Loucy (cell line): ENCODE data around the gene TUBA4B.

Source experiments
- H2AFZ ChIP-seq: fragments of 200-600 bp; sonication (generic); 2 replicates; pipeline ENCODE4 v1.6.0; 2016; ENCODE audit warnings: antibody characterized with exemption, mild to moderate bottlenecking, low read length, moderate library complexity
- H3F3A ChIP-seq: fragments of 200-600 bp; 2 replicates; pipeline ENCODE4 v1.6.0; 2016; ENCODE audit warnings: antibody characterized with exemption, low read depth, mild to moderate bottlenecking
- H3K27me3 ChIP-seq: fragments of 200-600 bp; sonication (generic); 2 replicates; pipeline ENCODE4 v1.6.1; 2014; ENCODE audit warnings: low read length, mild to moderate bottlenecking; ENCODE audit not compliant: insufficient read depth, poor library complexity, severe bottlenecking
- H3K36me3 ChIP-seq: fragments of 200-600 bp; sonication (generic); 2 replicates; pipeline ENCODE4 v1.6.1; 2016; ENCODE audit warnings: low read length; ENCODE audit not compliant: insufficient read depth
- H3K4me1 ChIP-seq: fragments of 200-600 bp; sonication (generic); 2 replicates; pipeline ENCODE4 v1.5.1; 2014; ENCODE audit warnings: low read length, mild to moderate bottlenecking; ENCODE audit not compliant: insufficient read depth, poor library complexity, severe bottlenecking
- H3K4me2 ChIP-seq: fragments of 200-600 bp; sonication (generic); 2 replicates; pipeline ENCODE4 v1.6.0; 2014; ENCODE audit warnings: antibody characterized with exemption, low read length, low read depth, mild to moderate bottlenecking; ENCODE audit not compliant: poor library complexity, severe bottlenecking
- H3K4me3 ChIP-seq: fragments of 200-600 bp; sonication (generic); 2 replicates; pipeline ENCODE4 v1.5.1; 2014; ENCODE audit warnings: low read length, mild to moderate bottlenecking, mixed read lengths; ENCODE audit not compliant: poor library complexity, severe bottlenecking
- H3K79me2 ChIP-seq: fragments of 200-600 bp; sonication (generic); 2 replicates; pipeline ENCODE4 v1.6.1; 2014; ENCODE audit warnings: low read length; ENCODE audit not compliant: insufficient read depth
- H3K9ac ChIP-seq: fragments of 200-600 bp; sonication (generic); 2 replicates; pipeline ENCODE4 v1.6.0; 2014; ENCODE audit warnings: mild to moderate bottlenecking, low read depth, low read length, moderate library complexity; ENCODE audit not compliant: poor library complexity, severe bottlenecking
- H3K9me2 ChIP-seq: fragments of 200-600 bp; sonication (generic); replicated peaks from 2 replicates; pipeline ENCODE4 v1.6.1; 2016; ENCODE audit warnings: low read depth, low read length, mixed read lengths
- H3K9me3 ChIP-seq: fragments of 200-600 bp; sonication (generic); 2 replicates; pipeline ENCODE4 v1.6.1; 2014; ENCODE audit warnings: mild to moderate bottlenecking, antibody characterized with exemption, low read length, low read depth; ENCODE audit not compliant: insufficient read depth
- H4K20me1 ChIP-seq: fragments of 200-600 bp; sonication (generic); 2 replicates; pipeline ENCODE4 v1.6.0; 2014; ENCODE audit warnings: antibody characterized with exemption, low read length, mild to moderate bottlenecking; ENCODE audit not compliant: insufficient read depth, poor library complexity, severe bottlenecking
- EZH2phosphoT487 ChIP-seq: fragments of 200-600 bp; IDR thresholded peaks from 2 replicates; pipeline ENCODE4 v1.6.1; 2018; ENCODE audit warnings: antibody characterized with exemption, mild to moderate bottlenecking, moderate library complexity, borderline replicate concordance
- TF ChIP-seq, protein P1 (sequence below): fragments of 200-600 bp; sonication (generic); conservative IDR thresholded peaks from 2 replicates; pipeline ENCODE4 v1.5.1; 2014; ENCODE audit warnings: mild to moderate bottlenecking, antibody characterized with exemption, low read length

The TUBA4B gene

DNA sequence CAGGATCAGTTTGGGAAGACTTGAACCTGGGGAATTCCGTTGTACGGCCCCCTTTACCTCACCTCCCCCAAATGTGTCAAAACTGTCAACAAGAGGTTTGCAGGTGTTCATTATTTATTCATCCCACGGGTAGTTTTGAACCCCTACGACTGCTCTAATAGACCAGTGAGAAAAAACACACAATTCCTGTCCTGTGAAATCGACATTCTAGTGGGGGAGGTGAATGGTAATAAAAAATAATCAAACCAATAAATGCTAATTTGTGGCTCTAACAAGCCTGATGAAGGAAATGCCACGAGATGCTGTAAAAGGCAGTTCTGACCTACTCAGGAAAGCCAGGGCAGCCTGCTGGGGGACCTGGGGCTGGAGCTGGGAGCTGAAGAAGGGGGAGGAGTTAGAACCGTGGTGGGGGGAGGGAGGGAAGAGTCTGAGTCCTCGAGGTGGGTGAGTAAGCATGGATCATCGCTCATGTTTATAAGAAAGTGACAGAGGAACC, 25.7 kb downstream of the TUBA4B start:
- Histone ChIP-seq H2AFZ (peak overlapping the region; percentile 90), H3K27me3 (no peaks in the 10 kb centered on the region), H3K4me1 (peaks cover 23% of the 10 kb centered on the region), H3K4me2 (peak overlapping the region; percentile 78), H3K9me3 (no peaks in the 10 kb centered on the region), H3K9me2 (no peaks in the 10 kb centered on the region), H4K20me1 (peaks cover 6% of the 10 kb centered on the region), H3K9ac (peak overlapping the region; percentile 76), H3K36me3 (no peaks in the 10 kb centered on the region), H3K79me2 (peaks cover 6% of the 10 kb centered on the region; the same call in 1 of the 2 replicates), H3F3A (no peaks in the 10 kb centered on the region), H3K4me3 (peak overlapping the region; percentile 75)
- TF ChIP-seq, protein P1, sequence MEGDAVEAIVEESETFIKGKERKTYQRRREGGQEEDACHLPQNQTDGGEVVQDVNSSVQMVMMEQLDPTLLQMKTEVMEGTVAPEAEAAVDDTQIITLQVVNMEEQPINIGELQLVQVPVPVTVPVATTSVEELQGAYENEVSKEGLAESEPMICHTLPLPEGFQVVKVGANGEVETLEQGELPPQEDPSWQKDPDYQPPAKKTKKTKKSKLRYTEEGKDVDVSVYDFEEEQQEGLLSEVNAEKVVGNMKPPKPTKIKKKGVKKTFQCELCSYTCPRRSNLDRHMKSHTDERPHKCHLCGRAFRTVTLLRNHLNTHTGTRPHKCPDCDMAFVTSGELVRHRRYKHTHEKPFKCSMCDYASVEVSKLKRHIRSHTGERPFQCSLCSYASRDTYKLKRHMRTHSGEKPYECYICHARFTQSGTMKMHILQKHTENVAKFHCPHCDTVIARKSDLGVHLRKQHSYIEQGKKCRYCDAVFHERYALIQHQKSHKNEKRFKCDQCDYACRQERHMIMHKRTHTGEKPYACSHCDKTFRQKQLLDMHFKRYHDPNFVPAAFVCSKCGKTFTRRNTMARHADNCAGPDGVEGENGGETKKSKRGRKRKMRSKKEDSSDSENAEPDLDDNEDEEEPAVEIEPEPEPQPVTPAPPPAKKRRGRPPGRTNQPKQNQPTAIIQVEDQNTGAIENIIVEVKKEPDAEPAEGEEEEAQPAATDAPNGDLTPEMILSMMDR: no peak
- no peak for TF ChIP-seq EZH2phosphoT487

DNA sequence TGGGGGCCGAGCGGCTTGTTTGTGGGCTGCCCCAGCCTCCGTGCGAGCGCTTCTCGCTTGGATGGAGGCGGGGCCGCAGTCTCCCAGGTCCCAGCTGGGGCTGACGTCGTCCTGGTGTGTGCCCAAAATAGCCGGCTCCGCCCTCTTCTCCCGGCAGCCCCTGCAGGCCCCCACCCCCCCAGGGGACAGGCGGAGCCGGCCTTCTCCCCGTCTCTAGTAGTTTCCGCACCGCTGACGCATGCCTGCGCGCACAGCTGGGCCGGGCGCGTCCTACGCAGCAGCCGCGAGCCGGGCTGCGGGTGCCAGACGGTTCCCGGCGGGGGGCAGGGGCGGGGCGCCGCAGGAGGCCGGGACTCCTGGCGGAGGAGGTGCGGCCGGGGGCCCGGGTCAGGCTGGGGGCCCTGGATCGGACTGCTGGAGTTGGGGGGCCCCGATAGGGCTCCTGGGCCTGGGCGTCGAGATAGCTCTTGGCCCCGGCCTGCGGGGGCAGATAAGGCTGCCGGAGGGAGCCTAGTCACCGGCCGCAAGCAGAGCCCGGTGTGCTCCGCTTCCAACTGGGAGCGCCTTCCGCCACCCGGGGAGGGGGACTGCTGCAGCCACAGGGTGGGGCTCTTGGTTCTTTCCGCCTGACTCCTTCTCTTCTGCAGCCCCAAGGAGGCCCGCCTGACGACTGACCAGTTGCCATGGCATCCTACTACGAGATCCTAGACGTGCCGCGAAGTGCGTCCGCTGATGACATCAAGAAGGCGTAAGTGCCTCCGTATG, 26.3 kb downstream of the TUBA4B start, which contains the start of gene DNAJB2:
Gene DNAJB2 (plus strand): TSS at position 216 of the 765 bp plus-strand sequence. CDS start 468 bp downstream, at position 684.
- Histone ChIP-seq H3K9ac (peak within 1 kb of the TSS; percentile 76), H3K9me2 (no peaks in the 10 kb centered on the region), H3K4me3 (peak within 1 kb of the TSS; percentile 75), H3K36me3 (no peaks in the 10 kb centered on the region), H4K20me1 (peaks cover 6% of the 10 kb centered on the region), H3K4me1 (peaks cover 23% of the 10 kb centered on the region), H2AFZ (peak within 1 kb of the TSS; percentile 96), H3K9me3 (no peaks in the 10 kb centered on the region), H3K79me2 (peaks cover 6% of the 10 kb centered on the region; the same call in 1 of the 2 replicates), H3K4me2 (peak within 1 kb of the TSS; percentile 78), H3K27me3 (no peaks in the 10 kb centered on the region), H3F3A (no peaks in the 10 kb centered on the region)
- no peak for TF ChIP-seq EZH2phosphoT487
- TF ChIP-seq, protein P1: no peak

DNA sequence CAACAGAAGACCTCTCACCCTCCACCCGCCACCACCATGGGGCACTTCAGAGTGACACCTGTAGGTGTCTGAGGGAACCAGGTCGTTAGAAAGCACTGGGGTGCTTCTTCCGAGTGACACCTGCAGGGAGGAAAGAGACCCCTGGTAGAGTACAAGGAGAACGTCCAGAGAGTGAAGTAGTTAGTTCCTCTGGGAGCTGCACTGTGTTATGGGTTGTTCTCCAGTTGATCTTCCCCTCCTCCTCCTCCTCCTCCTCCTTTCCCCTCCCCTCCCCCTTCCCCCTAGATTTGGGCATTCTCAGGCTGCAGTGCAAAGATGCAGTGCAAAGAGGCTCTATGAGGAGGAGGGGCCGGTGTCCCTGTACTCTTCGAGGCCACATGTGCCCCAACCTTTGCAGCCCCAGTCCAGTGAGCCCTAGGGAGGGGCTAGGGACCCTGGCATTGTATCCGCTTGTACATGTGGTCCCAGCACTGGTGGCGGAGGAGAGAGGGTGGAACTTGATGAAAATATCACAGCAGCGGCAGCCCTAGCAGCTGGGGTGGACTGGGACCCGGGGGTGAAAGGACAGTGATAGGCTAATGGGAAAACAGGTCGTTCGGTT, 27.0 kb downstream of the TUBA4B start:
- peak overlapping the region; percentile 58; the same call in 1 of the 2 replicates for H2AFZ ChIP-seq
- no peaks in the 10 kb centered on the region; the same call in 1 of the 2 replicates for H3K36me3 ChIP-seq
- no peaks in the 10 kb centered on the region for H3K27me3 ChIP-seq
- peak overlapping the region; percentile 75 for H3K4me3 ChIP-seq
- H3K4me2 ChIP-seq: peak overlapping the region; percentile 78
- H3K79me2 ChIP-seq: peaks cover 6% of the 10 kb centered on the region; the same call in 1 of the 2 replicates
- peak overlapping the region; percentile 76 for H3K9ac ChIP-seq
- no peaks in the 10 kb centered on the region for H3K9me2 ChIP-seq
- peaks cover 6% of the 10 kb centered on the region for H4K20me1 ChIP-seq
- peaks cover 23% of the 10 kb centered on the region for H3K4me1 ChIP-seq
- TF ChIP-seq, protein P1: peak; percentile 31; the same call in 1 of the 2 replicates
- no peak for TF ChIP-seq EZH2phosphoT487
- no peaks in the 10 kb centered on the region for H3F3A ChIP-seq
- no peaks in the 10 kb centered on the region for H3K9me3 ChIP-seq
